Sigmoid colon (tissue), 4 donors: ENCODE results near the gene SYNPO2.

Experiments used
- CTCF ChIP-seq, 4 experiments: fragments of 450-650 bp in 3 of 4; fragments of 200-600 bp in 1 of 4; IDR thresholded peaks; one replicate each; pipeline ENCODE4 v1.5.1; 2016 to 2019; ENCODE audit warnings: antibody characterized with exemption in 4 of 4, mild to moderate bottlenecking in 3 of 4, moderate library complexity in 2 of 4
- EP300 ChIP-seq, 4 donors: sonication (generic); formaldehyde crosslinking; IDR thresholded peaks; one replicate each; pipeline ENCODE4 v1.6.1; 2017; ENCODE audit warnings: antibody characterized with exemption in 4 of 4
- POLR2A ChIP-seq, 2 donors: fragments of 450-650 bp; IDR thresholded peaks; one replicate each; pipeline ENCODE4 v1.6.1; 2016; ENCODE audit warnings: antibody characterized with exemption in 2 of 2, mild to moderate bottlenecking in 2 of 2, moderate library complexity in 2 of 2

GRCh38 chr4:119038116-119038841 is 149.6 kb downstream of the SYNPO2 start:
- TF ChIP-seq POLR2A (IDR thresholded peaks at IDR 0.05) (no peak), CTCF (IDR thresholded peaks at IDR 0.05) (no peak), EP300 (IDR thresholded peaks at IDR 0.05) (no peak)
